B cell (primary cell): Measurements from ENCODE around the gene CHST13. TPM values are rescaled to one million over a fixed set of nuclear protein-coding genes. Genes with fewer than 3 reads are reported as not detected.

ENCODE experiments used
- ATAC-seq: fragments of 200-7000 bp; cut with Tn5 transposase; one replicate; pipeline ENCODE4 v1.10.0; 2021; ENCODE audit warnings: low read depth, mild to moderate bottlenecking, moderate number of reproducible peaks, moderate library complexity
- CTCF ChIA-PET: fragments of 350-600 bp; sonication (Branson Sonifier 250); formaldehyde crosslinking; loops from one replicate; lab custom pipeline; 2021; ENCODE audit warnings: antibody characterized with exemption, inconsistent platforms; lab: Charles Lee
- POLR2A ChIA-PET: fragments of 350-600 bp; sonication (Branson Sonifier 250); formaldehyde crosslinking; loops from one replicate; lab custom pipeline; 2021; ENCODE audit warnings: antibody characterized with exemption; lab: Charles Lee
- DNase-seq: peaks from one replicate; pipeline ENCODE4 v3.0.0; 2013
- H2AFZ ChIP-seq: 2 replicates; pipeline ENCODE4 v1.6.1; 2012; ENCODE audit warnings: mild to moderate bottlenecking, low read depth, low read length; ENCODE audit not compliant: insufficient read depth, poor library complexity, severe bottlenecking
- H3K27ac ChIP-seq, 2 donors: 1 replicate in 1 of 2; 2 replicates in 1 of 2; pipeline ENCODE4 v1.5.1; 2012 to 2013; ENCODE audit warnings: low read length in 2 of 2, mild to moderate bottlenecking in 2 of 2, moderate library complexity in 1 of 2
- H3K27me3 ChIP-seq, 4 experiments: fragments of 200-600 bp in 1 of 4; sonication (generic) in 1 of 4; replicated peaks in 1 of 4; 1 replicate in 2 of 4; 2 replicates in 2 of 4; pipeline versions ENCODE4 v1.6.1 to v1.7.0; 2013 to 2016; ENCODE audit warnings: low read length in 3 of 4, mild to moderate bottlenecking in 2 of 4, mixed read lengths in 1 of 4, moderate library complexity in 1 of 4; ENCODE audit not compliant: insufficient read depth in 4 of 4, control insufficient read depth in 3 of 4; ENCODE audit errors: control extremely low read depth in 1 of 4
- H3K36me3 ChIP-seq, 2 experiments: replicated peaks in 1 of 2; 1 replicate in 1 of 2; 2 replicates in 1 of 2; pipeline versions ENCODE4 v1.6.1 to v1.7.1; 2013; ENCODE audit warnings: low read length in 1 of 2; ENCODE audit not compliant: insufficient read depth in 2 of 2, control insufficient read depth in 1 of 2; ENCODE audit errors: control extremely low read depth in 1 of 2, extremely low read depth in 1 of 2
- H3K4me1 ChIP-seq, 2 donors: fragments of 200-600 bp in 1 of 2; sonication (generic) in 1 of 2; 1 replicate in 1 of 2; 2 replicates in 1 of 2; pipeline versions ENCODE4 v1.5.1 to v1.6.1; 2013 to 2017; ENCODE audit warnings: low read length in 2 of 2; ENCODE audit not compliant: control insufficient read depth in 2 of 2, insufficient read depth in 2 of 2
- H3K4me2 ChIP-seq: replicated peaks from 2 replicates; pipeline ENCODE3; 2012; ENCODE audit warnings: mild to moderate bottlenecking, low read depth, low read length; ENCODE audit not compliant: poor library complexity, severe bottlenecking
- H3K4me3 ChIP-seq, 5 experiments: fragments of 200-600 bp in 1 of 5; sonication (generic) in 1 of 5; 1 replicate in 3 of 5; 2 replicates in 2 of 5; pipeline versions ENCODE4 v1.5.1 to v1.7.0; 2011 to 2016; ENCODE audit warnings: low read length in 4 of 5, mild to moderate bottlenecking in 4 of 5, low read depth in 2 of 5, control low read depth in 1 of 5, moderate library complexity in 1 of 5; ENCODE audit not compliant: insufficient read depth in 1 of 5; ENCODE audit errors: control extremely low read depth in 1 of 5, extremely low read depth in 1 of 5
- H3K79me2 ChIP-seq: fragments of 200-600 bp; sonication (generic); one replicate; pipeline ENCODE4 v1.6.0; 2016; ENCODE audit warnings: low read length; ENCODE audit not compliant: control insufficient read depth, insufficient read depth
- H3K9ac ChIP-seq: fragments of 200-600 bp; sonication (generic); 2 replicates; pipeline ENCODE4 v1.6.1; 2017; ENCODE audit warnings: mild to moderate bottlenecking, low read length, moderate library complexity
- H3K9me3 ChIP-seq, 3 donors: one replicate each; pipeline versions ENCODE4 v1.6.1 to v1.7.1; 2013; ENCODE audit warnings: low read length in 2 of 3; ENCODE audit not compliant: control insufficient read depth in 2 of 3, insufficient read depth in 1 of 3; ENCODE audit errors: control extremely low read depth in 1 of 3
- H4K20me1 ChIP-seq: 2 replicates; pipeline ENCODE4 v1.6.0; 2012; ENCODE audit warnings: mild to moderate bottlenecking, low read length; ENCODE audit not compliant: insufficient read depth, control insufficient read depth, poor library complexity, severe bottlenecking
- H3K27ac Mint-ChIP-seq: one replicate; pipeline ENCODE4 v1.8.0; 2021; ENCODE audit warnings: mixed read lengths
- H3K27me3 Mint-ChIP-seq: one replicate; pipeline ENCODE4 v1.8.0; 2021; ENCODE audit warnings: mixed read lengths
- H3K4me1 Mint-ChIP-seq: one replicate; pipeline ENCODE4 v1.8.0; 2021; ENCODE audit warnings: mixed read lengths
- H3K4me3 Mint-ChIP-seq: one replicate; pipeline ENCODE4 v1.8.0; 2021; ENCODE audit warnings: mixed read lengths
- H3K9me3 Mint-ChIP-seq: one replicate; pipeline ENCODE4 v1.8.0; 2022; ENCODE audit warnings: mixed read lengths; ENCODE audit not compliant: insufficient read depth
- EZH2 ChIP-seq: IDR thresholded peaks from 2 replicates; pipeline ENCODE4 v1.6.1; 2012; ENCODE audit warnings: borderline replicate concordance, low read depth, mild to moderate bottlenecking, moderate library complexity, low read length; ENCODE audit not compliant: insufficient read depth, poor library complexity, severe bottlenecking
- WGBS: methylation state at CpG from one replicate; pipeline ENCODE4 v1.1.5; 2013; ENCODE audit warnings: missing lambda C conversion rate; ENCODE audit not compliant: insufficient coverage; 5-methylcytosine and 5-hydroxymethylcytosine counted together
- intact Hi-C: fragments of 100-400 bp; cut with micrococcal nuclease; formaldehyde crosslinking; loops from one replicate; pipeline ENCODE4 v1.10.0; 2022
- polyA plus RNA-seq: library from polyadenylated mRNA; depleted of rRNA; stranded (reverse); fragments of >200 nt; gene quantifications from 2 replicates; pipeline ENCODE4 v1.2.3, GENCODE V29; 2012
- total RNA-seq, 2 donors: library from RNA; stranded (reverse); fragments of 120-200 nt in 1 of 2; gene quantifications; 1 replicate in 1 of 2; 2 replicates in 1 of 2; pipeline versions ENCODE4 v1.2.3 to v1.2.4, GENCODE V29; 2013 to 2022
- TF ChIP-seq, protein P1 (sequence below): fragments of 200-600 bp; IDR thresholded peaks from one replicate; pipeline ENCODE4 v1.8.0; 2022; ENCODE audit warnings: antibody characterized with exemption, mild to moderate bottlenecking

The CHST13 gene
- total and polyA plus RNA-seq, 2 donors (not counting 1 experiment from before 2014, with no cell fraction given): 0.07 TPM; not detected in 1

- peaks cover under 1% of the 10 kb centered on the region for H3K27me3 Mint-ChIP-seq
- no peak for TF ChIP-seq EZH2
- TF ChIP-seq, protein P1, sequence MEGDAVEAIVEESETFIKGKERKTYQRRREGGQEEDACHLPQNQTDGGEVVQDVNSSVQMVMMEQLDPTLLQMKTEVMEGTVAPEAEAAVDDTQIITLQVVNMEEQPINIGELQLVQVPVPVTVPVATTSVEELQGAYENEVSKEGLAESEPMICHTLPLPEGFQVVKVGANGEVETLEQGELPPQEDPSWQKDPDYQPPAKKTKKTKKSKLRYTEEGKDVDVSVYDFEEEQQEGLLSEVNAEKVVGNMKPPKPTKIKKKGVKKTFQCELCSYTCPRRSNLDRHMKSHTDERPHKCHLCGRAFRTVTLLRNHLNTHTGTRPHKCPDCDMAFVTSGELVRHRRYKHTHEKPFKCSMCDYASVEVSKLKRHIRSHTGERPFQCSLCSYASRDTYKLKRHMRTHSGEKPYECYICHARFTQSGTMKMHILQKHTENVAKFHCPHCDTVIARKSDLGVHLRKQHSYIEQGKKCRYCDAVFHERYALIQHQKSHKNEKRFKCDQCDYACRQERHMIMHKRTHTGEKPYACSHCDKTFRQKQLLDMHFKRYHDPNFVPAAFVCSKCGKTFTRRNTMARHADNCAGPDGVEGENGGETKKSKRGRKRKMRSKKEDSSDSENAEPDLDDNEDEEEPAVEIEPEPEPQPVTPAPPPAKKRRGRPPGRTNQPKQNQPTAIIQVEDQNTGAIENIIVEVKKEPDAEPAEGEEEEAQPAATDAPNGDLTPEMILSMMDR: no peak
- no peaks in the 10 kb centered on the region for H3K79me2 ChIP-seq
- no peaks in the 10 kb centered on the region for H3K9me3 Mint-ChIP-seq
- H3K4me3 ChIP-seq: no peak overlapping the region
- no peak overlapping the region for H3K4me3 Mint-ChIP-seq
- H3K4me1 Mint-ChIP-seq: no peaks in the 10 kb centered on the region
- no peaks in the 10 kb centered on the region for H3K36me3 ChIP-seq
- H3K4me1 ChIP-seq: no peaks in the 10 kb centered on the region
- no peaks in the 10 kb centered on the region for H3K27me3 ChIP-seq
- H2AFZ ChIP-seq: no peak overlapping the region
- no peak overlapping the region for H3K4me2 ChIP-seq
- WGBS: 89% methylated on average over 22 of the region's 22 CpGs
- H3K27ac Mint-ChIP-seq: no peak overlapping the region
- CTCF ChIA-PET: interaction anchor here (0.7 kb wide), 1 partner anchor 1038 kb away, joined by 3 read pairs; no protein-coding TSS in a partner anchor
- H3K27ac ChIP-seq: no peak overlapping the region
- no peak overlapping the region for H3K9ac ChIP-seq
- intact Hi-C loops: no loop called here
- ATAC-seq (no peak), DNase-seq (no peak)
- no peaks in the 10 kb centered on the region for H4K20me1 ChIP-seq
- no peaks in the 10 kb centered on the region for H3K9me3 ChIP-seq
- POLR2A ChIA-PET: no interaction called here
Measured at GRCh38 chr3:126510308-126510910, 13.5 kb upstream of the CHST13 start.

DNA sequence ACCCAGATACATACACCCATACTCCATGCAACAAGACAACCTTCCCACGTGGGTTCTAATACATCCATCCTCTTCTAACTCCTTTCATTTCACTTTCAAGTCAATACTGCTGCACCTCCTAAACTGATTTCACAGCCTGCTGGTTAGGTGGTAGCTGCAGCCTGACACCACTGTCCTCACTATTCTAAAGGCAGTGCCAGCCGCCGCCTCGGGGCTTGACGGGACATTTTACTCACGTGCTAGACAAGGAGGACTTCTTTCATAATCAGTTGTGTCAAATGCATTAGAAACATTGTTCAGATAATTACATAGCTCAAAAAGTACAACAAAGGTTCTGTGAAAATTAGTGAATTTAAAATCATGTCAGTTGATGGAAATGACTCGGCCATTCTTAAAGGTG, 12.7 kb upstream of the CHST13 start:
- CTCF ChIA-PET: interaction anchor here (0.7 kb wide), 1 partner anchor 1037 kb away, joined by 3 read pairs; no protein-coding TSS in a partner anchor
- Histone ChIP-seq H3K79me2 (no peaks in the 10 kb centered on the region), H3K4me1 (no peaks in the 10 kb centered on the region), H3K4me3 (no peak overlapping the region), H3K27ac (no peak overlapping the region), H3K4me2 (no peak overlapping the region), H3K9ac (no peak overlapping the region), H2AFZ (no peak overlapping the region), H3K9me3 (no peaks in the 10 kb centered on the region), H4K20me1 (no peaks in the 10 kb centered on the region), H3K27me3 (no peaks in the 10 kb centered on the region), H3K36me3 (no peaks in the 10 kb centered on the region)
- ATAC-seq (no peak), DNase-seq (no peak)
- H3K27ac Mint-ChIP-seq: no peak overlapping the region
- H3K27me3 Mint-ChIP-seq: no peaks in the 10 kb centered on the region
- no peaks in the 10 kb centered on the region for H3K9me3 Mint-ChIP-seq
- H3K4me1 Mint-ChIP-seq: no peaks in the 10 kb centered on the region
- POLR2A ChIA-PET: no interaction called here
- 79% methylated on average over 2 of the region's 7 CpGs for WGBS
- intact Hi-C loops: no loop called here
- TF ChIP-seq, protein P1: no peak
- no peak for TF ChIP-seq EZH2
- H3K4me3 Mint-ChIP-seq: no peak overlapping the region
